ENCODE results near the gene LOC128125822.

- TF ChIP-seq CTCF (IDR thresholded peaks at IDR 0.05) = no peak
- TF ChIP-seq POLR2AphosphoS5 (IDR thresholded peaks at IDR 0.05; ENCODE audit: low read depth, low read length) = no peak
These were observed 431 bp downstream of the LOC128125822 start for GRCh38 chr6:63572747-63573075.
